K562 (cell line): ENCODE results near the gene RNU1-4.
"Not testable (repeated sequence)": the region's sequence is repeated elsewhere in the genome, so short reads cannot be mapped to it uniquely, and the experiment has no call there.

Experiments
- AFF4 ChIP-seq: sonication (generic); formaldehyde crosslinking; IDR thresholded peaks from 2 replicates; pipeline ENCODE4 v1.8.0; 2023; ENCODE audit warnings: mild to moderate bottlenecking, missing genetic modification reagents
- GATAD2A ChIP-seq: fragments of 450-650 bp; IDR thresholded peaks from 2 replicates; pipeline ENCODE4 v1.6.1; 2017
- MAFF ChIP-seq: IDR thresholded peaks from 2 replicates; pipeline ENCODE4 v1.6.1; 2012; ENCODE audit warnings: low read length, improper control_type of control experiment
- UBTF ChIP-seq, 2 experiments: IDR thresholded peaks; 2 replicates each; pipeline ENCODE4 v1.6.1; 2012; ENCODE audit warnings: improper control_type of control experiment in 2 of 2, low read depth in 2 of 2, low read length in 2 of 2, borderline replicate concordance in 1 of 2
- ZNF140 ChIP-seq: fragments of 250-450 bp; sonication (Bioruptor Pico); IDR thresholded peaks from 2 replicates; pipeline ENCODE4 v1.8.0; 2021; ENCODE audit warnings: moderate library complexity, mild to moderate bottlenecking, inconsistent platforms

GRCh38 chr1:16692283-16692682 is 48.0 kb upstream of the RNU1-4 start:
- not testable (repeated sequence) for TF ChIP-seq GATAD2A; AFF4 (CRISPR knock-in tag); ZNF140 (CRISPR knock-in tag); MAFF; UBTF (IDR thresholded peaks at IDR 0.05; ENCODE audit: borderline replicate concordance in 1 of 2, low read depth in 2 of 2, low read length in 2 of 2)
